ENCODE measurements around the gene MARVELD1.
A peak's percentile ranks its signal among the peaks of the same experiment; 100 is the strongest.
"Not testable (repeated sequence)": the region's sequence is repeated elsewhere in the genome, so short reads cannot be mapped to it uniquely, and the experiment has no call there.

MARVELD1 gene

GRCh38 chr10:97713339-97713825 is at the start of gene MARVELD1:
MARVELD1 (plus strand) TSS chr10:97713730; CDS start chr10:97713877, 147 bp downstream.
- peak within 1 kb of the TSS; percentile 95 for H3K4me3 Mint-ChIP-seq
- no peaks in the 10 kb centered on the region for H3K9me3 Mint-ChIP-seq
- H3K27ac Mint-ChIP-seq: peak within 1 kb of the TSS; percentile 88
- DNase-seq (ENCODE audit: low spot score in 2 of 2) (no peak), ATAC-seq (no peak)
- H3K4me1 Mint-ChIP-seq: peaks cover 13% of the 10 kb centered on the region
- H3K36me3 Mint-ChIP-seq: no peaks in the 10 kb centered on the region

GRCh38 chr10:97664282-97664850 is 49.2 kb upstream of the MARVELD1 start:
- no peak overlapping the region for H3K4me3 Mint-ChIP-seq
- peaks cover 81% of the 10 kb centered on the region for H3K36me3 Mint-ChIP-seq
- ATAC-seq (no peak), DNase-seq (ENCODE audit: low spot score in 2 of 2) (no peak)
- no peaks in the 10 kb centered on the region for H3K9me3 Mint-ChIP-seq
- no peaks in the 10 kb centered on the region for H3K4me1 Mint-ChIP-seq
- H3K27ac Mint-ChIP-seq: no peak overlapping the region

GRCh38 chr10:97666992-97667391 is 46.5 kb upstream of the MARVELD1 start:
- Mint-ChIP-seq H3K4me1 (no peaks in the 10 kb centered on the region), H3K4me3 (no peak overlapping the region), H3K9me3 (no peaks in the 10 kb centered on the region), H3K27ac (no peak overlapping the region), H3K36me3 (peaks cover 76% of the 10 kb centered on the region)
- DNase-seq (ENCODE audit: low spot score in 2 of 2): no peak
- no peak for ATAC-seq

DNA sequence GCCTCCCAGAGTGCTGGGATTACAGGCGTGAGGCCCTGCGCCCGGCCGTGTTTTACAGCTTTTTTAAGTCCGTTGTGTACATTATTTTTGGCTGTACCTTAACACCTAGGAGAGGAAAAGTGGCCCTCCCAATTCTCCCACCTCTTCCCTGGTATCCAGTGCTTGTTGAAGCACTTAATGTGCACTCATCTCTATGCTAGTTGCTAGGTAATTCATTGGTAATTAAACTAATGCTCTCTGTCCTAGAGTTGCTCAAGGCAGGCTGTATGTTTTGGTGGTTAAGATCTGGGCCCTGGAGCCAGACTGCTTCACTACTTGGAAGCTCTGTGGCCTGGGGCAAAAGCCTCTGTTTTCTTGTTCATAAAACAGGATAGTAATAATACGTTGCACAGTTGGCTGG is 46.1 kb upstream of the MARVELD1 start:
- no peak overlapping the region for H3K27ac Mint-ChIP-seq
- no peak overlapping the region for H3K4me3 Mint-ChIP-seq
- no peaks in the 10 kb centered on the region for H3K9me3 Mint-ChIP-seq
- peaks cover 76% of the 10 kb centered on the region for H3K36me3 Mint-ChIP-seq
- DNase-seq (ENCODE audit: low spot score in 2 of 2) (no peak), ATAC-seq (no peak)
- H3K4me1 Mint-ChIP-seq: no peaks in the 10 kb centered on the region

DNA sequence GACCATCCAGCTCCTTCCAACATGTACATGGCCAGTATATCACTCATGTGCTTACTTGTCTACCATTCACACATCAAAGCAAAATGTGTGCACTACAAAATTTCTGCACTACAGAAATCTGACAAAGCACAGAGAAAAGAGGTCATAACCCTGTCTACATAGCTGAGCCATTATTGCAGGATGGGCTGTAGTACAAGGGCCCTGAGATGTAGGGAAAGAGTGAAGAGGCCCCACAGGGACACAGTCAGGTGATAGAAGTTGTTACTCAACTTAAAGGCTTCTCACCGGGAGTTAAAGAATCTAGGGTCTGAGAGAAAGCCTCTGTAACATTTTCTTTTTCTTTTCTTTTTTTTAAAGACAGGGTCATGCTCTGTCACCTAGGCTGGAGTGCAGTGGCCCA is 44.0 kb upstream of the MARVELD1 start:
- DNase-seq (ENCODE audit: low spot score in 2 of 2) (no peak), ATAC-seq (no peak)
- H3K9me3 Mint-ChIP-seq: no peaks in the 10 kb centered on the region
- H3K27ac Mint-ChIP-seq: peak overlapping the region; percentile 5
- H3K4me1 Mint-ChIP-seq: no peaks in the 10 kb centered on the region
- H3K4me3 Mint-ChIP-seq: no peak overlapping the region
- H3K36me3 Mint-ChIP-seq: peaks cover 78% of the 10 kb centered on the region

DNA sequence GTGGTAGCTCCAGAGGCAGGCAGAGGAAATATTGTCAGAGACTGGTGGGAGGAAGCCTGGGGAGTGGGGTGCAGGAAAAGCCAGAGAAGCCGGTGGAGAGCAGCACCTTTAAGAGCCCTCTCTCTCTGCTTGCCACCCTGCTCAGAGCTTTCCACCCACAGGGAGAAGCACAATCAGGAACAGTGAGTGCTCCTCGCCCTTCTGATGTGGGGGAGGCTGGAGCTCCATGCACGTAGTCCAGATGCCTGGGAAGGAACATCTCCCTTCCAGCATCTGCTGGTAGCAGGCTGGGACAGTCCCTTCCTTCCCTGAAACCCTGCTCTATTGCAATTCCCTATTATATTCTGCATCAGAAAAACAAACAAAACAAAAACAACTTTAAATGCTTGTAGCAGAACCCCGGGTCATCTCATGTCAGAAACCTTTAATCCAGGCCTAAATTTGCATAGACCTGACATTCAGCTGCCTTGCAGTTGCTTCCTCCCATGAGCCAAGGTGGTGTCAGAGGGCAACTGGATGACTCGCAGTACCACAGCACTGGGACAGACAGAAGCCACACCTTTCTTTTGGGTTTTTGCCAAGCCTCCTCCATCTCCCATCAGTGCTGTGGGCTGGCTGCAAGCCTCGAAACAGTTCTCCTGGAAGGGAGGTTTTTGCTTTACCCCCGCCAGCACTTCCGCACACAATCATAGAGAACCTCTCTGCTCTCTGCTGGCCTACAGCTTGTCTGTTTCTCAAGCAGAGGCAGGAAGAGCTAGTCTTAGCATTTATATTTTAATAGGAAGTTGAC is 39.6 kb upstream of the MARVELD1 start:
- H3K4me3 Mint-ChIP-seq: no peak overlapping the region
- no peaks in the 10 kb centered on the region for H3K4me1 Mint-ChIP-seq
- peaks cover 65% of the 10 kb centered on the region for H3K36me3 Mint-ChIP-seq
- H3K27ac Mint-ChIP-seq: no peak overlapping the region
- ATAC-seq (peak; percentile 50), DNase-seq (ENCODE audit: low spot score in 2 of 2) (no peak)
- H3K9me3 Mint-ChIP-seq: no peaks in the 10 kb centered on the region

GRCh38 chr10:97675222-97675621 is 38.3 kb upstream of the MARVELD1 start:
- Mint-ChIP-seq H3K4me1 (no peaks in the 10 kb centered on the region), H3K4me3 (no peak overlapping the region), H3K9me3 (no peaks in the 10 kb centered on the region), H3K36me3 (peaks cover 62% of the 10 kb centered on the region), H3K27ac (no peak overlapping the region)
- ATAC-seq (no peak), DNase-seq (ENCODE audit: low spot score in 2 of 2) (no peak)

DNA sequence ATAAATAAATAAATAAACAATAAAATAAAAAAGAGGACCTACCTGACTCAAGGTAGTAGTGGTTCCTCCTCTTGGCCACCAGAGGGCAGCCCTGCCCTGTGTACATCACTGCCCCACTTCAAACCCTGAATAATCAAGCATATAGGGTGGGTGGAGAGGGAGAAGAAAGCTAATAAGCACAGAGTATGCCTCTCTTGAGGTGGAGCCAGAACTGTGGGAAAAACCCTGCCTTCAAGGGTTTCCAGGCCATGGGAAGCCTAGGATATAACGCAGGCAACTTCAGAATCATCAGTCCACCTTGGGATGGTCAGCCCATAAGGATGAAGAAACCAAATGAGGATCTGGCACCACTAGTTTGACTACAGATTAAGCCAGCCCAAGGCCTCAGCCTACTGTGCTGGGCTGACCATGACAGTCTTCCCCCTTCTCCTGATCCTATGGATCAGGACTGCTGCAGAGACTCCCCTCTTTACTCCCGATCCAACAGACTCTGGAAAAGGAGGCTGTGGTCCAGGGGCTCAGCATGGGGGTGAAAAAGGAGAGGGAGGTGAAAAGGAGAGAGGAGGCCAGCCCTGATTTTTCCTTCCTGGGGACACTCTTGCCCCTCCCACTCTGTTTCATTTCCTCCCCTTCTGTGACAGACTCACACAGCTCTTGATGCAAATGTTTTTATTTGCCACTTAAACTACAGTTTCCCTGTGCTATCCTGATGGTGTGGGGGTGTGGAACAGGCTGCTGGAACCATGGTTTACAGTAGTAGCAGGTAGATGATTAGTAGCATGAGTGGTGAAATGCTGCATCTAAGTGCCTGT is 36.6 kb upstream of the MARVELD1 start:
- no peaks in the 10 kb centered on the region for H3K4me1 Mint-ChIP-seq
- H3K4me3 Mint-ChIP-seq: no peak overlapping the region
- H3K36me3 Mint-ChIP-seq: peaks cover 45% of the 10 kb centered on the region
- ATAC-seq (peak; percentile 78), DNase-seq (ENCODE audit: low spot score in 2 of 2) (peak in 1 of 2 donors; percentile 59)
- peak overlapping the region; percentile 48 for H3K27ac Mint-ChIP-seq
- no peaks in the 10 kb centered on the region for H3K9me3 Mint-ChIP-seq

- no peak overlapping the region for H3K27ac Mint-ChIP-seq
- H3K9me3 Mint-ChIP-seq: no peaks in the 10 kb centered on the region
- peaks cover 18% of the 10 kb centered on the region for H3K36me3 Mint-ChIP-seq
- no peaks in the 10 kb centered on the region for H3K4me1 Mint-ChIP-seq
- ATAC-seq: no peak
- DNase-seq (ENCODE audit: low spot score in 2 of 2): no peak
- H3K4me3 Mint-ChIP-seq: no peak overlapping the region
Measured at GRCh38 chr10:97679594-97679993, 33.9 kb upstream of the MARVELD1 start.

GRCh38 chr10:97682042-97682441 is 31.5 kb upstream of the MARVELD1 start:
- ATAC-seq: no peak
- H3K27ac Mint-ChIP-seq: no peak overlapping the region

DNA sequence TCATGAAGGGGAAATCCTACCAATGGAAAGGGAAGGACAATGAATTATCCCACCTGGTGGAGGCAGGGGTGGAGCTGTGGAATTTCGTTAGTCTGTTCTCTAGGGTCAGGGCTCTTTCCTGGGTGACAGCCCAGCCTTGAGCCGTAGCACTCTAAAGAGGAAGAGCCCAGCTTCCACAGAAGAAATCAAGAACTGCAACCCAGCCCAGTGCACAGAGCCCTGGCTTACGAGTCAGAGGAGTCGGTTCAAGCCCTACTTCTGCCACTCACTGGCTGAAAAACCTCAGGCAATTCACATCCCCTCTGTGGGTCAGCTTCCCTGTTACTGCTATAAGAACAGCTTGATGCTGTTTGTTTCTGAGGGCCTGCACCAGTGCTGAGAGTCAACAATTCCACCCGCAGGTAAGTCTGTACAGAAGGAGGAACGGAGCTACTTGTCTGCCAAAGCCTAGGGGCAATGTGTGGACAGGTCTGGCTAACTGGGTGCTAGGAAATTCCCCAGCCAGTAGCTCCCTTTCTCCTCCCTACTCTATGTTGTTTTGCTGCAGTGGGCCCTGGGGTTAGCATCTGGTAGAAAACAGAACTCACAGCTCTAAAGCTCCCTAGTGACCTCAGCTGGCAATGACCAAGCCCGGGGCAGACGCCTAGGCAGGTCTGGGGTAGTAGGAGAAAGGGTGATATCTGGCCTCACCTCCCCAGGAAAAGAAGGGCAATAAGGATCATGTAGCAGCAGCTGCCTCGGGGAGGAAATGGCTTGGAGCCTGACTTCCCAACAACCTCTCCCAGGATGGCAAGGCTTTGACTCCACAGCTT is 29.8 kb upstream of the MARVELD1 start:
- Mint-ChIP-seq H3K36me3 (no peaks in the 10 kb centered on the region), H3K4me3 (no peak overlapping the region), H3K9me3 (no peaks in the 10 kb centered on the region), H3K4me1 (peaks cover 18% of the 10 kb centered on the region), H3K27ac (no peak overlapping the region)
- DNase-seq (ENCODE audit: low spot score in 2 of 2) (no peak), ATAC-seq (no peak)

More at GRCh38 chr10:97682042-97682441, 31.5 kb upstream of the MARVELD1 start:
- peaks cover 6% of the 10 kb centered on the region for H3K4me1 Mint-ChIP-seq
- no peak for DNase-seq (ENCODE audit: low spot score in 2 of 2)
- H3K9me3 Mint-ChIP-seq: no peaks in the 10 kb centered on the region
- H3K4me3 Mint-ChIP-seq: no peak overlapping the region
- H3K36me3 Mint-ChIP-seq: no peaks in the 10 kb centered on the region

GRCh38 chr10:97684368-97684713 is 29.2 kb upstream of the MARVELD1 start:
- H3K4me3 Mint-ChIP-seq; H3K9me3 Mint-ChIP-seq; ATAC-seq; DNase-seq (ENCODE audit: low spot score in 2 of 2); H3K36me3 Mint-ChIP-seq; H3K27ac Mint-ChIP-seq: not testable (repeated sequence)
- peaks cover 18% of the 10 kb centered on the region for H3K4me1 Mint-ChIP-seq

DNA sequence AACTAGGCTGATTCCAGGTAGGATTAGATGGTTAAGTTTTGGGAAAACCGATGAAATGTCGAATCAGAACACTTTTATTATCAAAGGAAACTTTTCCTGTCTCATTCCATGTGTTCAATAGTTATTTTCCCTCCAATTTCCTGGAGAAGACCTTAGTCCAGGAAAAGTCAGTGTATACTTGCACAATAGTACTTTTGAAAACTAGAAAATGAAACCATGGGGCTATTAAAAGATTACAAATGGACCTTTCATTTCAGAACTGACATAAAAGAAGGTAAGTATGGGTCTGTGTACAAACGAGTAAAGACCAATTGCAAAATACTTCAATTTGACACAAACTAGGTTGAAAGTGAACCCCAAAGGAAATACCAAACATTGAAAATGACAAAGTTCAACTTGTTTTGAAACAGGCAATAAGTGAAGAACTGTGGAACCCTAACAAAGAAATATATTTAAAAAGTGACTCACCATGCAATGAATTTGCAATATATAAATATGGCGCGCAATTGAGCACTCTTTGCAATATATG is 28.6 kb upstream of the MARVELD1 start:
- H3K36me3 Mint-ChIP-seq: no peaks in the 10 kb centered on the region
- no peak for DNase-seq (ENCODE audit: low spot score in 2 of 2)
- H3K4me1 Mint-ChIP-seq: peaks cover 18% of the 10 kb centered on the region
- no peak overlapping the region for H3K4me3 Mint-ChIP-seq
- H3K27ac Mint-ChIP-seq: no peak overlapping the region
- no peaks in the 10 kb centered on the region for H3K9me3 Mint-ChIP-seq
- no peak for ATAC-seq

- H3K9me3 Mint-ChIP-seq: no peaks in the 10 kb centered on the region
- peak overlapping the region; percentile 77 for H3K4me3 Mint-ChIP-seq
- H3K27ac Mint-ChIP-seq: no peak overlapping the region
- DNase-seq (ENCODE audit: low spot score in 2 of 2): no peak
- ATAC-seq: no peak
- H3K4me1 Mint-ChIP-seq: peaks cover 18% of the 10 kb centered on the region
- H3K36me3 Mint-ChIP-seq: no peaks in the 10 kb centered on the region
Measured at GRCh38 chr10:97685395-97685958, 28.1 kb upstream of the MARVELD1 start.

Measured in stimulated activated effector memory CD8-positive, alpha-beta T cell treated with anti-CD3 and anti-CD28 coated beads, Interleukin-12 subunit alpha, Interleukin-12 subunit beta, amount 100 ng/mL, for 72 hours (primary cell).